Germinal center (tissue), 1 donor: ENCODE measurements around the gene FBH1.
"Not testable (repeated sequence)": the region's sequence is repeated elsewhere in the genome, so short reads cannot be mapped to it uniquely, and the experiment has no call there.

Experiments used
- DNase-seq: peaks from one replicate; pipeline ENCODE4 v3.0.0; 2012; ENCODE audit warnings: mixed read lengths, low spot score

FBH1 gene

GRCh38 chr10:5889624-5890451 is at the start of gene FBH1, which contains the start of gene ANKRD16:
Gene FBH1, plus strand, starts transcription at chr10:5890243. Its CDS starts 103 bp downstream, at chr10:5890346.
Gene ANKRD16, minus strand, starts transcription at chr10:5889893. Its CDS starts 539 bp downstream, at chr10:5889354.
- DNase-seq: peak; percentile 98

GRCh38 chr10:5840314-5841307 is 49.4 kb upstream of the FBH1 start:
- DNase-seq: peak; percentile 88

GRCh38 chr10:5841965-5842364 is 48.1 kb upstream of the FBH1 start:
- DNase-seq: no peak

GRCh38 chr10:5843686-5844344 is 46.2 kb upstream of the FBH1 start:
- DNase-seq: no peak

GRCh38 chr10:5844345-5845055 is 45.5 kb upstream of the FBH1 start:
- DNase-seq: peak; percentile 24

GRCh38 chr10:5846667-5847066 is 43.4 kb upstream of the FBH1 start:
- DNase-seq: not testable (repeated sequence)

GRCh38 chr10:5854131-5854475 is 35.9 kb upstream of the FBH1 start:
- no peak for DNase-seq

- DNase-seq: no peak
Observed at GRCh38 chr10:5855979-5856700, 33.9 kb upstream of the FBH1 start.

- DNase-seq: no peak
Observed at GRCh38 chr10:5856701-5857004, 33.4 kb upstream of the FBH1 start.

GRCh38 chr10:5858811-5859210 is 31.2 kb upstream of the FBH1 start:
- DNase-seq: no peak

- DNase-seq: no peak
Observed at GRCh38 chr10:5860066-5860465, 30.0 kb upstream of the FBH1 start.

- no peak for DNase-seq
Observed at GRCh38 chr10:5862360-5862961, 27.6 kb upstream of the FBH1 start.

GRCh38 chr10:5862981-5863685 is 26.9 kb upstream of the FBH1 start:
- not testable (repeated sequence) for DNase-seq

GRCh38 chr10:5866451-5867081 is 23.5 kb upstream of the FBH1 start:
- DNase-seq: not testable (repeated sequence)

GRCh38 chr10:5867091-5867615 is 22.9 kb upstream of the FBH1 start:
- DNase-seq: not testable (repeated sequence)

GRCh38 chr10:5868383-5868782 is 21.7 kb upstream of the FBH1 start:
- not testable (repeated sequence) for DNase-seq

- no peak for DNase-seq
Observed at GRCh38 chr10:5869156-5869555, 20.9 kb upstream of the FBH1 start.

- no peak for DNase-seq
Observed at GRCh38 chr10:5871596-5871995, 18.4 kb upstream of the FBH1 start.

- DNase-seq: peak; percentile 83
Observed at GRCh38 chr10:5873515-5873995, 16.5 kb upstream of the FBH1 start.
